Measurements from ENCODE around the gene UBE2E3.

GRCh38 chr2:181051861-181052522 lies 71.6 kb downstream of the UBE2E3 start:
- TF ChIP-seq CTCF (CRISPR knock-in tag; IDR thresholded peaks at IDR 0.05) (no peak), ZBTB34 (CRISPR knock-in tag; IDR thresholded peaks at IDR 0.05) (no peak), ZNF234 (CRISPR knock-in tag; conservative IDR thresholded peaks at IDR 0.05) (no peak), PRPF4 (IDR thresholded peaks at IDR 0.05; ENCODE audit: low read depth, low read length, poor library complexity, severe bottlenecking) (no peak), TFE3 (CRISPR knock-in tag; IDR thresholded peaks at IDR 0.05) (no peak), RBFOX2 (IDR thresholded peaks at IDR 0.05; ENCODE audit: low read depth, low read length) (no peak), ZNF451 (CRISPR knock-in tag; IDR thresholded peaks at IDR 0.05) (no peak), YY1 (IDR thresholded peaks at IDR 0.05; ENCODE audit: insufficient read depth, insufficient replicate concordance, low read depth, low read length) (no peak), ZNF574 (CRISPR knock-in tag; IDR thresholded peaks at IDR 0.05) (no peak), POLR2AphosphoS5 (IDR thresholded peaks at IDR 0.05; ENCODE audit: low read depth, low read length) (no peak), TAF15 (IDR thresholded peaks at IDR 0.05; ENCODE audit: low read depth, low read length, poor library complexity, severe bottlenecking) (no peak)
